Mesenchymal stem cell (in vitro differentiated cells and primary cell): Measurements from ENCODE around the gene POLD3.

Source experiments
- DNase-seq: peaks from one replicate; pipeline ENCODE4 v3.0.0-alpha.2; 2013
- H2AFZ ChIP-seq: one replicate; pipeline ENCODE4 v1.6.1; 2013; ENCODE audit warnings: low read depth, mild to moderate bottlenecking, control low read depth, inconsistent platforms, low read length, moderate library complexity
- H2AK5ac ChIP-seq: 2 replicates; pipeline ENCODE4 v1.6.1; 2013; ENCODE audit warnings: low read length, moderate library complexity, mild to moderate bottlenecking, inconsistent platforms; ENCODE audit not compliant: severe bottlenecking
- H2BK120ac ChIP-seq: one replicate; pipeline ENCODE4 v1.6.1; 2013; ENCODE audit warnings: low read depth, mild to moderate bottlenecking, inconsistent platforms, low read length, moderate library complexity
- H2BK12ac ChIP-seq, 2 experiments: one replicate each; pipeline ENCODE4 v1.6.1; 2013; ENCODE audit warnings: inconsistent platforms in 2 of 2, low read length in 2 of 2, mild to moderate bottlenecking in 2 of 2, moderate library complexity in 2 of 2, control low read depth in 1 of 2
- H2BK15ac ChIP-seq: one replicate; pipeline ENCODE4 v1.6.1; 2013; ENCODE audit warnings: mild to moderate bottlenecking, low read depth, inconsistent platforms; ENCODE audit not compliant: poor library complexity, severe bottlenecking
- H2BK5ac ChIP-seq: 2 replicates; pipeline ENCODE4 v1.6.1; 2013; ENCODE audit warnings: low read depth, mild to moderate bottlenecking, low read length, control low read depth, inconsistent platforms; ENCODE audit not compliant: poor library complexity, severe bottlenecking
- H3K14ac ChIP-seq, 2 experiments: one replicate each; pipeline ENCODE4 v1.6.1; 2013; ENCODE audit warnings: inconsistent platforms in 2 of 2, low read length in 2 of 2, control low read depth in 1 of 2, mild to moderate bottlenecking in 1 of 2, moderate library complexity in 1 of 2
- H3K18ac ChIP-seq, 2 experiments: one replicate each; pipeline ENCODE4 v1.6.1; 2013; ENCODE audit warnings: inconsistent platforms in 2 of 2, low read length in 2 of 2, control low read depth in 1 of 2, low read depth in 1 of 2, mild to moderate bottlenecking in 1 of 2
- H3K23ac ChIP-seq, 2 experiments: one replicate each; pipeline ENCODE4 v1.6.1; 2013; ENCODE audit warnings: inconsistent platforms in 2 of 2, low read length in 2 of 2, mild to moderate bottlenecking in 2 of 2, moderate library complexity in 2 of 2, control low read depth in 1 of 2
- H3K27ac ChIP-seq: 2 replicates; pipeline ENCODE4 v1.5.1; 2013; ENCODE audit warnings: mild to moderate bottlenecking, moderate library complexity, low read length, control low read depth, inconsistent platforms; ENCODE audit not compliant: poor library complexity, severe bottlenecking
- H3K27me3 ChIP-seq, 2 experiments: 2 replicates each; pipeline versions ENCODE4 v1.6.1 to v1.7.0; 2013; ENCODE audit warnings: low read length in 2 of 2, mild to moderate bottlenecking in 2 of 2, moderate library complexity in 2 of 2, control low read depth in 1 of 2, inconsistent platforms in 1 of 2; ENCODE audit not compliant: control insufficient read depth in 1 of 2, insufficient read depth in 1 of 2
- H3K36me3 ChIP-seq, 2 experiments: 2 replicates each; pipeline versions ENCODE4 v1.6.1 to v1.7.0; 2013; ENCODE audit warnings: low read length in 2 of 2, control low read depth in 1 of 2, inconsistent platforms in 1 of 2, low read depth in 1 of 2, mild to moderate bottlenecking in 1 of 2; ENCODE audit not compliant: insufficient read depth in 2 of 2, control insufficient read depth in 1 of 2
- H3K4ac ChIP-seq, 2 experiments: one replicate each; pipeline ENCODE4 v1.6.1; 2013; ENCODE audit warnings: inconsistent platforms in 2 of 2, low read length in 2 of 2, mild to moderate bottlenecking in 2 of 2, moderate library complexity in 2 of 2, control low read depth in 1 of 2, low read depth in 1 of 2
- H3K4me1 ChIP-seq: 2 replicates; pipeline ENCODE4 v1.6.1; 2013; ENCODE audit warnings: low read depth, low read length, control low read depth; ENCODE audit not compliant: control insufficient read depth, insufficient read depth
- H3K4me2 ChIP-seq: 2 replicates; pipeline ENCODE4 v1.6.1; 2013; ENCODE audit warnings: low read length, mild to moderate bottlenecking, inconsistent platforms; ENCODE audit not compliant: poor library complexity, severe bottlenecking
- H3K4me3 ChIP-seq, 2 experiments: 2 replicates each; pipeline versions ENCODE4 v1.5.1 to v1.7.0; 2013; ENCODE audit warnings: low read length in 2 of 2, mild to moderate bottlenecking in 2 of 2, control low read depth in 1 of 2, low read depth in 1 of 2; ENCODE audit not compliant: insufficient read depth in 1 of 2
- H3K79me1 ChIP-seq: replicated peaks from 2 replicates; pipeline ENCODE4 v1.6.1; 2013; ENCODE audit warnings: mild to moderate bottlenecking, control low read depth, low read length, inconsistent platforms; ENCODE audit not compliant: poor library complexity, severe bottlenecking
- H3K9ac ChIP-seq: 2 replicates; pipeline ENCODE4 v1.7.0; 2013; ENCODE audit warnings: mild to moderate bottlenecking, low read length, moderate library complexity
- H3K9me3 ChIP-seq: 2 replicates; pipeline ENCODE4 v1.7.0; 2013; ENCODE audit warnings: mild to moderate bottlenecking, low read length; ENCODE audit not compliant: control insufficient read depth
- H4K8ac ChIP-seq: one replicate; pipeline ENCODE4 v1.6.1; 2013; ENCODE audit warnings: inconsistent platforms, mild to moderate bottlenecking, low read length, moderate library complexity
- H4K91ac ChIP-seq: one replicate; pipeline ENCODE4 v1.6.1; 2013; ENCODE audit warnings: mild to moderate bottlenecking, low read length, inconsistent platforms
- WGBS: methylation state at CpG from one replicate; pipeline ENCODE4 v1.1.7; 2013; ENCODE audit warnings: mixed read lengths; 5-methylcytosine and 5-hydroxymethylcytosine counted together

The POLD3 gene

GRCh38 chr11:74551754-74552145 is 40.6 kb upstream of the POLD3 start:
- H3K4me3 ChIP-seq: no peak overlapping the region
- no peak overlapping the region for H2BK12ac ChIP-seq
- no peak overlapping the region for H3K18ac ChIP-seq
- H2BK15ac ChIP-seq: no peak overlapping the region
- H3K23ac ChIP-seq: no peak overlapping the region
- H4K8ac ChIP-seq: no peak overlapping the region
- no peak overlapping the region for H3K14ac ChIP-seq
- H4K91ac ChIP-seq: no peak overlapping the region
- no peaks in the 10 kb centered on the region for H3K79me1 ChIP-seq
- no peak overlapping the region for H2AK5ac ChIP-seq
- no peak overlapping the region for H3K27ac ChIP-seq
- H3K4ac ChIP-seq: no peak overlapping the region
- DNase-seq: no peak
- H3K36me3 ChIP-seq: no peaks in the 10 kb centered on the region
- H3K9me3 ChIP-seq: no peaks in the 10 kb centered on the region
- no peak overlapping the region for H3K4me2 ChIP-seq
- H2AFZ ChIP-seq: no peak overlapping the region
- H3K9ac ChIP-seq: no peak overlapping the region
- peaks cover 2% of the 10 kb centered on the region for H3K4me1 ChIP-seq
- H2BK5ac ChIP-seq: no peak overlapping the region
- peaks cover 0 to 24% of the 10 kb centered on the region in 2 experiments for H3K27me3 ChIP-seq
- H2BK120ac ChIP-seq: no peak overlapping the region

- Histone ChIP-seq H2BK5ac (no peak overlapping the region), H3K23ac (no peak overlapping the region)
- WGBS: 97% methylated on average over 3 of the region's 3 CpGs
These were observed 34.9 kb upstream of the POLD3 start for GRCh38 chr11:74557526-74557925.

GRCh38 chr11:74559110-74559933 is 33.1 kb upstream of the POLD3 start:
- Histone ChIP-seq H3K9ac (no peak overlapping the region), H3K79me1 (no peaks in the 10 kb centered on the region), H3K4me1 (peaks cover 8% of the 10 kb centered on the region), H2AK5ac (no peak overlapping the region), H3K14ac (no peak overlapping the region), H2BK12ac (no peak overlapping the region), H2BK5ac (no peak overlapping the region), H3K36me3 (no peaks in the 10 kb centered on the region), H3K4ac (no peak overlapping the region), H3K27me3 (peaks cover 0 to 22% of the 10 kb centered on the region in 2 experiments), H4K8ac (no peak overlapping the region), H3K27ac (no peak overlapping the region), H3K9me3 (no peaks in the 10 kb centered on the region), H3K23ac (no peak overlapping the region), H3K18ac (no peak overlapping the region), H3K4me3 (no peak overlapping the region), H2BK15ac (no peak overlapping the region), H3K4me2 (no peak overlapping the region), H2BK120ac (no peak overlapping the region), H2AFZ (no peak overlapping the region), H4K91ac (no peak overlapping the region)
- DNase-seq: no peak
- 72% methylated on average over 5 of the region's 7 CpGs for WGBS

More at GRCh38 chr11:74557526-74557925, 34.9 kb upstream of the POLD3 start:
- Histone ChIP-seq H2BK120ac (no peak overlapping the region), H3K9ac (no peak overlapping the region), H3K36me3 (no peaks in the 10 kb centered on the region), H3K4me3 (no peak overlapping the region), H3K4me2 (no peak overlapping the region), H3K27me3 (peaks cover 0 to 8% of the 10 kb centered on the region in 2 experiments), H2AK5ac (no peak overlapping the region), H3K4ac (no peak overlapping the region), H2AFZ (no peak overlapping the region), H3K9me3 (no peaks in the 10 kb centered on the region), H3K27ac (no peak overlapping the region), H2BK15ac (no peak overlapping the region), H4K8ac (no peak overlapping the region), H3K14ac (no peak overlapping the region), H2BK12ac (no peak overlapping the region), H3K4me1 (peaks cover 8% of the 10 kb centered on the region), H4K91ac (no peak overlapping the region), H3K79me1 (no peaks in the 10 kb centered on the region), H3K18ac (no peak overlapping the region)
- no peak for DNase-seq

- no peak overlapping the region for H3K18ac ChIP-seq
- H2AK5ac ChIP-seq: no peak overlapping the region
- H3K23ac ChIP-seq: no peak overlapping the region
- no peak overlapping the region for H3K4me3 ChIP-seq
- no peak overlapping the region for H3K14ac ChIP-seq
- DNase-seq: no peak
- H3K4ac ChIP-seq: no peak overlapping the region
- no peaks in the 10 kb centered on the region for H3K79me1 ChIP-seq
- no peak overlapping the region for H2BK5ac ChIP-seq
- H2BK12ac ChIP-seq: no peak overlapping the region
- 82% methylated on average over 1 of the region's 2 CpGs for WGBS
- no peaks in the 10 kb centered on the region for H3K9me3 ChIP-seq
- no peak overlapping the region for H4K91ac ChIP-seq
- no peak overlapping the region for H2BK15ac ChIP-seq
- H3K4me2 ChIP-seq: no peak overlapping the region
- H2BK120ac ChIP-seq: no peak overlapping the region
- no peak overlapping the region for H3K27ac ChIP-seq
- H4K8ac ChIP-seq: no peak overlapping the region
- H3K9ac ChIP-seq: no peak overlapping the region
- H3K36me3 ChIP-seq: no peaks in the 10 kb centered on the region
- peaks cover 0 to 23% of the 10 kb centered on the region in 2 experiments for H3K27me3 ChIP-seq
- H2AFZ ChIP-seq: no peak overlapping the region
- H3K4me1 ChIP-seq: peaks cover 8% of the 10 kb centered on the region
These were observed 32.5 kb upstream of the POLD3 start for GRCh38 chr11:74559934-74560309.
